ENCODE measurements around the gene MOCS3. TPM values are rescaled to one million over a fixed set of nuclear protein-coding genes. Genes with fewer than 3 reads are reported as not detected.

MOCS3 gene
- total RNA-seq: 7.6 and 7.9 TPM in 2 replicates
- total RNA-seq (2013): 4.7 TPM
- 0.91 and 1.0 TPM in 2 replicates for polyA plus RNA-seq
- 4.6 and 8.7 TPM in 2 replicates for polyA minus RNA-seq

GRCh38 chr20:50958615-50959542, at the start of gene MOCS3:
Gene MOCS3 (plus strand): TSS chr20:50958818. CDS start chr20:50958843, 25 bp downstream.
- 4% methylated on average over 66 of the region's 67 CpGs for WGBS (ENCODE audit: insufficient coverage)
- peaks cover 2 to 18% of the 10 kb centered on the region in 2 experiments for H3K36me3 ChIP-seq (replicated peaks in 1 of 2; ENCODE audit: control extremely low read depth in 1 of 2, control insufficient read depth in 1 of 2, extremely low read depth in 1 of 2, insufficient read depth in 2 of 2, low read length in 1 of 2)
- no peaks in the 10 kb centered on the region for H3K9me3 ChIP-seq (ENCODE audit: control extremely low read depth in 1 of 3, control insufficient read depth in 2 of 3, insufficient read depth in 1 of 3, low read length in 2 of 3)
- H3K9ac ChIP-seq (ENCODE audit: low read length): peak within 1 kb of the TSS; percentile 91
- peaks cover 75% of the 10 kb centered on the region for H3K79me2 ChIP-seq (ENCODE audit: control insufficient read depth, insufficient read depth, low read length)
- peak; percentile 95 for DNase-seq
- H3K27ac ChIP-seq (ENCODE audit: low read length in 2 of 2): peak within 1 kb of the TSS; percentile 81 to 99
- H3K27me3 ChIP-seq (replicated peaks in 1 of 4; ENCODE audit: control extremely low read depth in 1 of 4, control insufficient read depth in 3 of 4, insufficient read depth in 4 of 4, low read length in 3 of 4): no peaks in the 10 kb centered on the region
- Mint-ChIP-seq H3K27ac (peak within 1 kb of the TSS; percentile 99), H3K27me3 (no peaks in the 10 kb centered on the region), H3K4me3 (peak within 1 kb of the TSS; percentile 98), H3K4me1 (peaks cover 40% of the 10 kb centered on the region), H3K9me3 (ENCODE audit: insufficient read depth) (no peaks in the 10 kb centered on the region)
- peaks cover 24 to 26% of the 10 kb centered on the region in 2 donors for H3K4me1 ChIP-seq (ENCODE audit: control insufficient read depth in 2 of 2, insufficient read depth in 2 of 2, low read length in 2 of 2)
- peaks cover 21% of the 10 kb centered on the region for H4K20me1 ChIP-seq (ENCODE audit: control insufficient read depth, insufficient read depth, low read length, poor library complexity, severe bottlenecking)
- peak within 1 kb of the TSS; percentile 84 for H3K4me2 ChIP-seq (replicated peaks; ENCODE audit: low read depth, low read length, poor library complexity, severe bottlenecking)
- H3K4me3 ChIP-seq (ENCODE audit: control extremely low read depth in 1 of 5, extremely low read depth in 1 of 5, insufficient read depth in 1 of 5, low read depth in 2 of 5, low read length in 4 of 5): peak within 1 kb of the TSS; percentile 78 to 99 (median 86)
- TF ChIP-seq EZH2 (IDR thresholded peaks at IDR 0.05; ENCODE audit: borderline replicate concordance, insufficient read depth, low read depth, low read length, poor library complexity, severe bottlenecking) (no peak), CTCF (IDR thresholded peaks at IDR 0.05) (no peak)
- peak; percentile 80 for ATAC-seq (ENCODE audit: low read depth)
- POLR2A ChIA-PET: interaction anchor here (0.6 to 2.1 kb wide), 8 partner anchors 27 to 1233 kb away, joined by 3 to 30 read pairs (median 7); partner anchors contain the start of genes ADNP, BCAS4 and ZFP64
- CTCF ChIA-PET: interaction anchor here (0.6 to 3.0 kb wide), 11 partner anchors 22 to 427 kb away, joined by 3 to 36 read pairs (median 5); partner anchors contain the start of genes ADNP and BCAS4
- peak within 1 kb of the TSS; percentile 95 for H2AFZ ChIP-seq (ENCODE audit: insufficient read depth, low read depth, low read length, poor library complexity, severe bottlenecking)
- intact Hi-C loops (cut with micrococcal nuclease): loop anchor here (1.0 kb wide), 4 partner anchors 28 to 228 kb away; partner anchors contain the start of genes ADNP and PARD6B

All from B cell (primary cell).